ENCODE data around the gene SPEG. TPM values are rescaled to one million over a fixed set of nuclear protein-coding genes. Genes with fewer than 3 reads are reported as not detected.
"Not testable (repeated sequence)": the region's sequence is repeated elsewhere in the genome, so short reads cannot be mapped to it uniquely, and the experiment has no call there.

Gene SPEG
- total RNA-seq, 1 experiment from 2014 or later, result 55.3 TPM

- TF ChIP-seq AR (CRISPR knock-in tag; IDR thresholded peaks at IDR 0.05) (no peak), MXD4 (CRISPR knock-in tag; IDR thresholded peaks at IDR 0.05; ENCODE audit: borderline replicate concordance) (no peak), FOXK1 (CRISPR knock-in tag; IDR thresholded peaks at IDR 0.05) (no peak), TCF7 (CRISPR knock-in tag; IDR thresholded peaks at IDR 0.05; ENCODE audit: low read depth) (no peak), ZNF317 (CRISPR knock-in tag; IDR thresholded peaks at IDR 0.05; ENCODE audit: borderline replicate concordance, low read depth) (no peak), SMAD4 (CRISPR knock-in tag; IDR thresholded peaks at IDR 0.05) (no peak), CREM (CRISPR knock-in tag; IDR thresholded peaks at IDR 0.05) (no peak), STAT6 (CRISPR knock-in tag; conservative IDR thresholded peaks at IDR 0.05; ENCODE audit: low read depth) (no peak)
- TF ChIP-seq, protein P1, sequence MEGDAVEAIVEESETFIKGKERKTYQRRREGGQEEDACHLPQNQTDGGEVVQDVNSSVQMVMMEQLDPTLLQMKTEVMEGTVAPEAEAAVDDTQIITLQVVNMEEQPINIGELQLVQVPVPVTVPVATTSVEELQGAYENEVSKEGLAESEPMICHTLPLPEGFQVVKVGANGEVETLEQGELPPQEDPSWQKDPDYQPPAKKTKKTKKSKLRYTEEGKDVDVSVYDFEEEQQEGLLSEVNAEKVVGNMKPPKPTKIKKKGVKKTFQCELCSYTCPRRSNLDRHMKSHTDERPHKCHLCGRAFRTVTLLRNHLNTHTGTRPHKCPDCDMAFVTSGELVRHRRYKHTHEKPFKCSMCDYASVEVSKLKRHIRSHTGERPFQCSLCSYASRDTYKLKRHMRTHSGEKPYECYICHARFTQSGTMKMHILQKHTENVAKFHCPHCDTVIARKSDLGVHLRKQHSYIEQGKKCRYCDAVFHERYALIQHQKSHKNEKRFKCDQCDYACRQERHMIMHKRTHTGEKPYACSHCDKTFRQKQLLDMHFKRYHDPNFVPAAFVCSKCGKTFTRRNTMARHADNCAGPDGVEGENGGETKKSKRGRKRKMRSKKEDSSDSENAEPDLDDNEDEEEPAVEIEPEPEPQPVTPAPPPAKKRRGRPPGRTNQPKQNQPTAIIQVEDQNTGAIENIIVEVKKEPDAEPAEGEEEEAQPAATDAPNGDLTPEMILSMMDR (IDR thresholded peaks at IDR 0.05), result no peak
- TF ChIP-seq, protein P2, sequence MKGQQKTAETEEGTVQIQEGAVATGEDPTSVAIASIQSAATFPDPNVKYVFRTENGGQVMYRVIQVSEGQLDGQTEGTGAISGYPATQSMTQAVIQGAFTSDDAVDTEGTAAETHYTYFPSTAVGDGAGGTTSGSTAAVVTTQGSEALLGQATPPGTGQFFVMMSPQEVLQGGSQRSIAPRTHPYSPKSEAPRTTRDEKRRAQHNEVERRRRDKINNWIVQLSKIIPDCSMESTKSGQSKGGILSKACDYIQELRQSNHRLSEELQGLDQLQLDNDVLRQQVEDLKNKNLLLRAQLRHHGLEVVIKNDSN (CRISPR knock-in tag; IDR thresholded peaks at IDR 0.05), result no peak
Measured at GRCh38 chr2:219392754-219393153, 41.9 kb upstream of the SPEG start (continued).

GRCh38 chr2:219395056-219395455 lies 39.6 kb upstream of the SPEG start:
- DNase-seq (ENCODE audit: low spot score); H3K9me3 Mint-ChIP-seq; ATAC-seq; H3K36me3 Mint-ChIP-seq; H3K27me3 Mint-ChIP-seq (ENCODE audit: low read depth); H3K27ac Mint-ChIP-seq; POLR2A ChIA-PET; H3K4me1 Mint-ChIP-seq; H3K4me3 Mint-ChIP-seq: not testable (repeated sequence)
- CTCF ChIA-PET, result interaction anchor here (1.2 kb wide), 1 partner anchor 135 kb away, joined by 3 read pairs; no protein-coding TSS in a partner anchor

GRCh38 chr2:219395609-219396008 lies 39.0 kb upstream of the SPEG start:
- Mint-ChIP-seq H3K36me3 (no peaks in the 10 kb centered on the region), H3K9me3 (no peaks in the 10 kb centered on the region), H3K4me3 (no peak overlapping the region), H3K4me1 (peaks cover 10% of the 10 kb centered on the region), H3K27ac (no peak overlapping the region), H3K27me3 (ENCODE audit: low read depth) (peaks cover 9% of the 10 kb centered on the region; the same call in 1 of the 2 replicates)
- ATAC-seq (no peak), DNase-seq (ENCODE audit: low spot score) (no peak)
- ChIA-PET CTCF (interaction anchor here (1.2 kb wide), 1 partner anchor 134 kb away, joined by 3 read pairs; no protein-coding TSS in a partner anchor), POLR2A (no interaction called here)
- no peak for TF ChIP-seq ESRRA (CRISPR knock-in tag; IDR thresholded peaks at IDR 0.05; ENCODE audit: borderline replicate concordance)
- TF ChIP-seq, protein P3, sequence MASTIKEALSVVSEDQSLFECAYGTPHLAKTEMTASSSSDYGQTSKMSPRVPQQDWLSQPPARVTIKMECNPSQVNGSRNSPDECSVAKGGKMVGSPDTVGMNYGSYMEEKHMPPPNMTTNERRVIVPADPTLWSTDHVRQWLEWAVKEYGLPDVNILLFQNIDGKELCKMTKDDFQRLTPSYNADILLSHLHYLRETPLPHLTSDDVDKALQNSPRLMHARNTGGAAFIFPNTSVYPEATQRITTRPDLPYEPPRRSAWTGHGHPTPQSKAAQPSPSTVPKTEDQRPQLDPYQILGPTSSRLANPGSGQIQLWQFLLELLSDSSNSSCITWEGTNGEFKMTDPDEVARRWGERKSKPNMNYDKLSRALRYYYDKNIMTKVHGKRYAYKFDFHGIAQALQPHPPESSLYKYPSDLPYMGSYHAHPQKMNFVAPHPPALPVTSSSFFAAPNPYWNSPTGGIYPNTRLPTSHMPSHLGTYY (CRISPR knock-in tag; IDR thresholded peaks at IDR 0.05), result no peak
- TF ChIP-seq ZNF232 (CRISPR knock-in tag; IDR thresholded peaks at IDR 0.05), result no peak
- no peak for TF ChIP-seq TEAD4 (CRISPR knock-in tag; IDR thresholded peaks at IDR 0.05)
- no peak for TF ChIP-seq GTF2I (CRISPR knock-in tag; conservative IDR thresholded peaks at IDR 0.05)
- TF ChIP-seq, protein P4, sequence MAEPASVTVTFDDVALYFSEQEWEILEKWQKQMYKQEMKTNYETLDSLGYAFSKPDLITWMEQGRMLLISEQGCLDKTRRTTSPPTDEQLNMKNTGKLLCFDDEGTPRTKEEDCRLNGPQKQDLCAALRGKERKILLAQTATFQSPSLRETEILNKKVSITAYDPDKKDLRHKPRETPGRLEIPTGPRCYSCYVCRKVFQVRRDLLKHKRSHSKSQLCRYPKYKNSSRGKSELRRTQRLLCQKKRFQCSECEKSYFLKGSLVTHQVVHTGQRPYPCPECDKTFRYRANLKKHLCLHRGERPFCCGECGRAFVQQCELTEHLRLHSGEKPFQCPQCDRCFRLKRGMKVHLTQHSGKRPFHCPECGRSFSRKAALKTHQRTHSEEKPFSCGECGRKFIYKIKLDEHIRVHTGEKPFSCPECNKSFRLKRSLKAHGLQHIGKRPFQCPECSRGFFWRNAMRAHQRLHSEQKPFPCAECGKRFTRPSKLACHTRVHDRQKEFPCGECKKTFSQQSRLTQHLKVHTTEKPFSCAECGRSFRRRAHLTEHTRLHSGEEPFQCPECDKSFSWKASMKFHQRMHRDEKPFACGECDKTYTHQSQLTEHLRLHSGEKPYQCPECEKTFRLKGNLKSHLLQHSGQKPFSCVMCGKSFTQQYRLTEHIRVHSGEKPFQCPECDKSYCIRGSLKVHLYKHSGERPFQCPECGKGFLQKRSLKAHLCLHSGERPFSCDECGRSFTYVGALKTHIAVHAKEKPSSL (CRISPR knock-in tag; conservative IDR thresholded peaks at IDR 0.05), result no peak
- no peak for TF ChIP-seq CBFB (CRISPR knock-in tag; IDR thresholded peaks at IDR 0.05; ENCODE audit: low read depth)
- no peak for TF ChIP-seq SP1 (CRISPR knock-in tag; conservative IDR thresholded peaks at IDR 0.05)
- no peak for TF ChIP-seq ZNF512 (CRISPR knock-in tag; IDR thresholded peaks at IDR 0.05; ENCODE audit: borderline replicate concordance)
- no peak for TF ChIP-seq NFYB (CRISPR knock-in tag; conservative IDR thresholded peaks at IDR 0.05; ENCODE audit: low read depth)
